Pons (tissue), 1 donor: Measurements from ENCODE around the gene TCEANC.
A peak's percentile ranks its signal among the peaks of the same experiment; 100 is the strongest.

Experiments used
- DNase-seq: peaks from one replicate; pipeline ENCODE4 v3.0.0-alpha.2; 2016; ENCODE audit warnings: low spot score

Gene TCEANC

DNA sequence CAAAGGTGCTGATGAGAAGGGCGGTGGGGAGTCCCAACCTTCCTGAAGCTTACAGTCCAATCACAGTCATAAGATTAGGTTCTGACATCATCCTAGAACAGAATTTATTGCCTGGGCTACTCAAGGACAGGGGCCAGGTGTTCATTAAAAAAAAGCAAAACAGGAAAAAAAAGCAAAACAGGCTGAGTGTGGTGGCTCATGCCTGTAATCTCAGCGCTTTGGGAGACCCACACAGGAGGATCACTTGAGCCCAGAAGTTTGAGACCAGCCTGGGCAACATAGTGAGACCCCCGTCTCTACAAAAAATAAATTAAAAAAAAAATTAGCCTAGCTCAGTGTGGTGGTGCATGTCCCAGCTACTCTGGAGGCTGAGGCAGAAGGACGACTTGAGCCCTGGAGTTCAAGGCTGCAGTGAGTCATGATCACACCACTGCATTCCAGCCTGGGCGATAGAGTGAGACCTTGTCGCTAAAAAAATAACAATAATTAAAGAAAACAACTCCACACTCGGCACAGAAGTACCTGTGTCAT is 39.0 kb downstream of the TCEANC start:
- no peak for DNase-seq

DNA sequence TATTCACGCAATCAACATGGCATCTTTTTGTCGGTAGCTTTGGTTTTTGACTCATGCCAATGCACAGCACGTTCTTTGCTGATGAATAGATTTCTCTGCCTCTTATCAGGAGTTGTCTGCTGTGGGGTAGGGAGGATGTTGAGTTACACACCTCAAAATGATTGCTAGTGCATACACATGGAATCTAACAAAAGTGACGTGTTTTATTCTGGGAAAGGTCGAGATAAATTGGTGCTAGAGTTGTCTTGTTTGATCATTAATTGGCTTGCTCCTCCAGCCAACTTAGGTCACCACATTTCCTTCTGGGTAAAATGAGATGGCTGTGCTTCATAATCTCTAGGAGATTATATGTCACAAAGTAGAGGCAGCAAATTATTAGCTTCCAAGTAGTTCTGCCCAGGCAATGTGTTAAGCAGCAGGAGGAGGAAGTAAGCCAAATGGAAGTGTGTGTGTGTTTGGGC is 39.9 kb downstream of the TCEANC start:
- DNase-seq = no peak

DNA sequence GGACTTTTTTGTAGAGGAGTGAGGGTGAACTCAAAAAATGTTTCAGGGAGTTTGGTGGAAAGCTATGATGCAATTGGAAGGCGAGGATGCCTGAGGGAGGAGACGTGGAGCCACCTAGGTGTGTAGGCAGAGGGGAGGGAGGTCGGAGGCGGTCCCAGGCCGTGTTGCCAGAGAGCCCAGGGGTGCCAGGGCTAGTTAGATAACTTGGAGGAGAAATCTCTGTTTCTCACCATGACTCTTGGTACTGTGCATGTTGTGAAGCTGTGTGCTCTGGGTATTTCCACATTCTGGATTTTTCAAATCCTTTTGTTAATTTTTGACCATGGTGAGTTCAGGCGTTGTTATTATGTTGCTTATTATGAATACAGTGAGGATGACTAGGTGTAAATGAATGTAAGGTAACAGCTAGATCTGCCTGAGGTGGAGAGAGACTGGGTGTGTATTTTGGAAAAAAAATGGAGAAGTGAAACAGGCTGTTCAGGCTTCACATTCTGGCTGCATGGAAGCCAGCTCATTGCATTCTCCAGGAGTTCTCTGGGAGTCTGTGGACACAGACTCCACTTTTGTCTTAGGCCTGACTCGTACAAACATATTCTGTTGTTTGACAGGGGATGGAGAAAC is 40.5 kb downstream of the TCEANC start:
- DNase-seq = peak; percentile 79

DNA sequence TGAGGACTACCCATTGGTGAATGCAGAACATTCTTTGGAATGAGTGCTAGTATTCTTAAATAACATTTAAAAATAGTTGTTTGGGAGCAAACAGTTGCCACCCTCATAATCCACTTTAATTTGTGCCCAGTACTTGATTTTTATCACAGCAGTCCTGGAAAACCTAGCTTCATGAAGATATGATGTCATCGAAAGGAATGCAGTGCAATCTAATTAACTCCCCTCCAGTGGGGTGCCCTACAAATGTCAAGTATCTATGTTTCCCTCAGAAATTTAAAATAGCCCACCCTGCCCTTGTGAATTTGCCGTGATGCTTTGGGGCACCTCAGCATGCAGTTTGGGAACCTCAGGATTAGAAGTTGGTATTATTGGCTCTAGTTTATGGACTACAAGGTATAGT is 41.4 kb downstream of the TCEANC start:
- no peak for DNase-seq

DNA sequence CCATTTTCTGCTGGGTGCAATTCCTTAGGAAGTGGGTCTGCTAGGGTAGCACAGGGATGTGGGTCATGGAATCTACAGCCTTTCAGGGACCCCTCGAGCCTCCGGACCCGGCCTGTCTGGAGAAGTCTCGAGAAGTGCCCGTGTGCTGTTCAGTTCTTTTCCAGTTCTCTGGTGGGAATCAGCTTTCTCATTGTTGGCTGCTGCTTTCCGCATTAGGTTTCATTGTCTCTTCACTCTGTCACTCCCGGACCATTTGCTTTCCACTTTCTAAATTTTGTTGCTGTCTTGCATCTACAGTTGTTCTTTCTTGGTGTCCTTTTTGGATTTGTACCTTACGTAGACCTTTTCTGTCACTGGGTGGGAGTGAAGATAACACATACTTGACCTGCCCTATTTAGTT is 42.0 kb downstream of the TCEANC start:
- DNase-seq = no peak

DNA sequence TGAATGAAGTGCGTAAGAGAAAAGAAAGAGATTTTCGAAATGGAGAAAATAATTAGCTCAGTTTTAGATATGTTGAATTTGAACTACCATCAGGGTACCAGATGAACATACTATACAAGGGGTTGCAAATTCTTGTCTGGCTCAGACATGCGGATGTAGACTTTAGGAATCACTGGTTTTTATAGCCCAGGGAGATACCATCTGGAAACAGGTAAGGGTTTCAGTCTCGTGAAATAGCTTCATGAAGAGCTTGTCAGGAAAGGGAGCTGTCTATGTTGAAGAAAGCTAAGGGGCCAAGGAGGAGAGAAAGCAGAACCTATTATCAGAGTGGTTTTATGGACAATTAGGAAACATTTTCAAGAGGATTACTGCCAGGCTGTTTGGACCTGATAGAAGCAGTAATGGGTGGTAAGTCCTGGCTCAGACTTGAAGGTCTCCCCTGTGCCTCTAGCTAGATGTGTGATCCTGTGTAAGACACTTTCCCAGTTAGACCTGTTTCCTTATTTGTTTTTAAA is 42.7 kb downstream of the TCEANC start:
- DNase-seq = no peak

DNA sequence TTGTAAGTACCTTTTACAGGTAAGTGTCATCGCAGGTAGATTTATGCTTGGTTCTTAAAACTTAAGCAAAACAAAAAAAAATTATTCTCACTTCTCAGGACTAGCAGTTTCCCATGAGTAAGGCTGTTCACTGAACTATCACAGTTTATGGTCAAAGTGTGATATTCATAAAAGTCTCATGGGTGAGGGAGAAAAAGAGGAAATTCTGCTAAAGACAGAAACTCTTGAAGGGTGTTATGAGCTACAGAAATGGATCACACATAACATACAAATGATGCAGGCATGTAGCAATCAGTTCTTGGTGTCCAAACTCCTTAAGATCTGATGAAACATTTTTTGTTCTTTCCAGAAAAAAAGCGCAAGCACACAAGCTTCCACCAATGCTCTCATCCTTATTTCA is 44.5 kb downstream of the TCEANC start:
- DNase-seq = no peak

DNA sequence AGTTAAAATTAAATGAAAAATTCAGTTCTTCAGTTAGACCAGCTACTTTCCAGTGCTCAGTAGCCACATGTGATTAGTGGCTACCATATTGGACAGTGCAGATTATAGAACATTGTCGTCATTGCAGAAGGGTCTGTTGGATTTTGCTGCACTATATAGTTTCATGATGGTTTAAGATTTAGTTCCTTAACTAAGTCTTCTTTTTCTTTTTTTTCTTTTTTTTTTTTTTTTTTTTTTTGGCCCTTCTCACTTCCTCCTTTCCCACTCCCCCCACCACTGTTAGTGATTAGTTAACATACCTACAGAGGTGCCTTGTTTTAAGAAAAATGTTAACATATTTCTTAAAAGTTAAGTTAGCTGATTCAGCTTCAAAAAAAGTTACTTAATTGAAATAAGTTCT is 45.0 kb downstream of the TCEANC start:
- no peak for DNase-seq

DNA sequence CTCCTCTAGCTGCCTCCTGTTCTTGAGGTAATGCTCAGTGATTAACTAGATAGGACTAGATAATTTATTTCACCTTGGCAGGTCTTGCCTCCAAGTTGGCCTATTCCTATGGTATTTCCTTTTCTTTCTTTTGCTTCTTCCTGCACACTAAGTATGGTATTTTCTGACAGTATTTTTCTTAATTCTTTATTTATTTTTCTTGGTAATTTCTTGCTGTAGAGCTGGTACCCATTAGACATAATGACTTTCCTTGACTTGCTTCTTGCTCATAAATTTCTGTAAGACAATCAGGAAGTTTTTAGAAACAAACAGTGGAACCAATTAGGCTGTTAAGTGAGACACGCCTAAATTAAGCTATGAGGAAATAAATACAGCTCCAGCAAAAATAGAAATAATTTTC is 45.5 kb downstream of the TCEANC start:
- DNase-seq = no peak

DNA sequence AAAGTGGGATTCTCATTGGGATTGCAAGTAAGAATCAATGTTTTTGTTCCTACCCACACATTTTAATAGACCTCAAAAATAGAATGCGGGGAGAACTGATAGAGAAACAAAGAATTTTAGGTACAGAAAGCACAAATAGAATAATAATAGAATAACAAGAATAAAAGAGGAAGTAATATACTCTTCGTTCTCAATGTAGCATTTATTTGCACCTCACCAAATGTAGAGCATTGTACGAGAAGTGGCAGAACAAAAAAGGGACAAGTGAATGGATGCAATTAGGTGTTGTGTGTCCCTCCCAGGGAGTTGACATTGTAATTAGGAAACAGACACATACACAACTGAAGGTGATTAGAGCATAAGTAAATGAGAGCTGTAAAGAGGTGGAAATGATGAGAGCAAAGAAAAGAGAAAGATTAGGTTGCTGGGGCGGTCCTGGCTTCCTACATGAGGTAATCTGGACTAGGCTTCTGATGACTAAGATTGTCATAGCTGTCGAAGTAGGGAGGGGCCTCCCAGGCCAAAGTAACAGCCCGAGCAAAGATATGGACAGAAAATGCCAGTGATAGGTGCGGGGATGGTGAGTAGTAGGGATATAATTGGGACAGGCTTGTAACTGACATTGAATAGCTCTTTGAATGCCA is 46.4 kb downstream of the TCEANC start:
- no peak for DNase-seq

DNA sequence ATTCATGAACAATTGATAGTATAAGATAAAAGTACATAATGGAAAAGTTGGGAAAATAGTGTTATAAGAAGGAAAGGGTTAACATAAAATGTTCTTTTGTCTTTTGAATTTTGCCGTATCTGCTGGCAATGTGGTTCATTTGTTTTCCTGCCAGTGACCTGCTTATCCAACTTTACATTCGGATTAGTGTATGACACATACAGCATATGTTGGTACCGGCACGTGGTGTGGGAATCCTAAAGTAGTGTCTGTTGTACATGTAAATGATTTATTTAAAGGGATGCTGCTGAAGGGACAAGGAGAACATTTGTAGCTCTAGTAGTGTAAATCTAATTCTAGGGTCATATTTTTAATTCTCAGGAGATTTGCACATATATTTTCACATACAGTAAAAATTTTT is 47.4 kb downstream of the TCEANC start:
- DNase-seq = no peak

DNA sequence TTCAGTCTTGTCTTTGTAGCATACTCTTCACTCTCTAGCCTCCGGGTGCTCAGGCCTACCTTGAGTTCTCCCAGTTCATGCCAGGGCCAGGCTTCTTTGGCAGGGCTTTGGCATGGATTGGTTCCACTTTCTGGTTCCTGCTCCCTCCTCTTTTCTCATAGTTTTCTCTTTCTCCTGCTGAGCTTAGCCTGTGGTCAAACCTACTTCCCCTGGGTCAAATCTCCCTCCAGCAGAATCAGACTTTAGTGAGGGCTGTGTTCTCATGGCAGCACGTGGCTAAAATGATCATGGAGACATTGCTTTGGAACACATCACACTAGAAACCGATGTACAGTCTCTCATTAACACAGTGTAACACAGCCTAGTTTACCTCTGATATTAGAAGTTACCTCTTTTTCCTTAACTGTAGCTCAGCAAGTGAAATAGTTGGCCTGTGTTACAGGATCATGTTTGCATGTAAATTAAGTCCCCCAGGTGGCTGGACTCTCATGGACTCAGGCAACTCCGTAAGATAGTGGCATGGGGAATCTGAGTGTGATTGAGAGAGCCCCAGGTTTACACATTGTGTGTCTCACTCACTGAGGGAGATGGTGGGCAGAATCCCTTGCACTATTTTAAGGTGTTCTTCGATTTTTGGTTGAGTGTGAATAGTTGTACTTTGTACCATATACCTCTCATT is 49.3 kb downstream of the TCEANC start:
- DNase-seq = no peak

DNA sequence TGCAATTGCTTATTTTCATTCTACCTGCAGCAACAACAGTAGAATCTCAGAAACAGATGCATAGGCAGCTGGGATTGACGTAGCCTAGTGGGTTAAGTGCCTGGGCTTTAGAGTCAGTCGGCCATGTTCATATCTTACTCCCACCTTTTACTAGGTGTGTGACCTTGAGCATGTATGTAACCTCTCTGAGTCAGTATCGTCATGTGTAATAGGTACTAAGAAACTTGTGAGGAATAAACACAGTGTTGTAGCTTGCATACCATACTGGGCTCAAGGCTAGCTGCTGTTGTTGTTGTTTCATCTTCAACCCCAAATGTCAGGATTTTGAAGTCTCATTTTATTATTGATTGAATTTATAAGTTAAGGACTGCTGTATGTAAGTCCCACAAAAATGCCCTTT is 50.2 kb downstream of the TCEANC start:
- DNase-seq = no peak

DNA sequence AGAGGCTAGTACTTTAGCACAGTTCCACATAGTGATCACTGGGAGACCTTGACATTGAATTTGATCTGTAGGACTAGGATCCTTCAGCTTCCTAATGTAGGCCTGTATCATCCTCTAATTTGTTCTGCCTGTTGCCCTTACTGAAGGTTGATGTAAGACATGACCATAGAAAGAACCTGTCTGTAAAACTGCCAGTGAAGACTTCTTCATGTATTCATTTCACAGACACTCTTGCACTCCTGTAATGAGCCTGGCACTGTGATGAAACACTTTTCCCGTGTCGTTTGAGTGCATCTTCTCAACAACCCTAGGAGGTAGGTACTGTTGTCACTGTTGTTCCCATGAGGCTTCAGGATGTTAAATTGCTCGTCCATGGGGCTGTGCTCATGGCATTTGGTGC is 50.6 kb downstream of the TCEANC start:
- no peak for DNase-seq

DNA sequence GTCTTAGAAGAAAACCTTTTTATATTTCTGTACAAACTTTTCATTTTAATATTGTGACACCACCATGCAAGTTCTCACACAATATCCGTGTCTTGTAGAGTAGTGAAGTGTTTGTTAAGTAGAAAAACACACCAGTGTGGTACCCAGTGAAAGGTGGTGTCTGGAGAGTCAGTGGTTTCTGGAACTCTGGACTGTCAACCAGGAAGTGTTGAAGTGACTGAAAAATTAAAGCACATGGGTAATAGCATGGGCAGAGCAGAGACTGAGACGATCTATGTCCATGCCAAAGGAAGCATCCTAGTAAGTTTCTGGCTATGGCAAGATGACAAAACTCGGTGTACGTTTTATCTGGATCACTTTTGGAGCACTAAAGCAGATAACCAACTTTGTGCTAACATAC is 58.2 kb downstream of the TCEANC start:
- no peak for DNase-seq
